Endothelial cell (in vitro differentiated cells): Measurements from ENCODE around the gene CYTL1. TPM values are rescaled to one million over a fixed set of nuclear protein-coding genes. Genes with fewer than 3 reads are reported as not detected.

Experiments used
- DNase-seq: peaks from one replicate; pipeline ENCODE4 v3.0.0; 2021; ENCODE audit warnings: low spot score
- H3K27ac Mint-ChIP-seq: one replicate; pipeline ENCODE4 v1.8.0; 2021; ENCODE audit warnings: mixed read lengths, inconsistent platforms; ENCODE audit not compliant: unreplicated experiment
- H3K27me3 Mint-ChIP-seq: one replicate; pipeline ENCODE4 v1.8.0; 2021; ENCODE audit warnings: mild to moderate bottlenecking, moderate library complexity, mixed read lengths, inconsistent platforms; ENCODE audit not compliant: unreplicated experiment
- H3K36me3 Mint-ChIP-seq: one replicate; pipeline ENCODE4 v1.8.0; 2021; ENCODE audit warnings: mild to moderate bottlenecking, low read depth, mixed read lengths, inconsistent platforms; ENCODE audit not compliant: unreplicated experiment
- H3K4me1 Mint-ChIP-seq: one replicate; pipeline ENCODE4 v1.8.0; 2021; ENCODE audit warnings: mild to moderate bottlenecking, mixed read lengths, inconsistent platforms; ENCODE audit not compliant: unreplicated experiment
- H3K4me3 Mint-ChIP-seq: one replicate; pipeline ENCODE4 v1.8.0; 2021; ENCODE audit warnings: mild to moderate bottlenecking, mixed read lengths, inconsistent platforms; ENCODE audit not compliant: unreplicated experiment
- H3K9me3 Mint-ChIP-seq: one replicate; pipeline ENCODE4 v1.8.0; 2021; ENCODE audit warnings: mixed read lengths, inconsistent platforms; ENCODE audit not compliant: unreplicated experiment
- CTCF ChIP-seq: fragments of 200-600 bp; sonication (generic); IDR thresholded peaks from one replicate; pipeline ENCODE4 v1.5.0; 2021; ENCODE audit warnings: antibody characterized with exemption; ENCODE audit not compliant: unreplicated experiment
- total RNA-seq: library from RNA; stranded (reverse); fragmentation: NEBNext Ultra II Directional; extraction: Animal tissue kit (Norgen Biotek cat#: 25700); gene quantifications from one replicate; pipeline ENCODE4 v1.2.1, GENCODE V29; 2021; ENCODE audit not compliant: unreplicated experiment

The CYTL1 gene
- total RNA-seq, 1 donor from 2014 or later = not detected

- no peak for TF ChIP-seq CTCF
- H3K4me3 Mint-ChIP-seq = no peak overlapping the region
- no peak overlapping the region for H3K27ac Mint-ChIP-seq
- peaks cover 4% of the 10 kb centered on the region for H3K36me3 Mint-ChIP-seq
- H3K4me1 Mint-ChIP-seq = no peaks in the 10 kb centered on the region
- H3K9me3 Mint-ChIP-seq = no peaks in the 10 kb centered on the region
- peaks cover 2% of the 10 kb centered on the region for H3K27me3 Mint-ChIP-seq
- no peak for DNase-seq
Measured at GRCh38 chr4:5024673-5025072, 5.4 kb upstream of the CYTL1 start.

GRCh38 chr4:5021546-5021945, 2.3 kb upstream of the CYTL1 start:
- no peak for TF ChIP-seq CTCF
- H3K36me3 Mint-ChIP-seq = peaks cover 4% of the 10 kb centered on the region
- H3K27me3 Mint-ChIP-seq = peaks cover 3% of the 10 kb centered on the region
- H3K4me3 Mint-ChIP-seq = no peak overlapping the region
- DNase-seq = no peak
- H3K27ac Mint-ChIP-seq = no peak overlapping the region
- H3K4me1 Mint-ChIP-seq = no peaks in the 10 kb centered on the region
- H3K9me3 Mint-ChIP-seq = no peaks in the 10 kb centered on the region

- Mint-ChIP-seq H3K36me3 (peaks cover 4% of the 10 kb centered on the region), H3K27me3 (peaks cover 4% of the 10 kb centered on the region), H3K4me3 (no peak overlapping the region), H3K27ac (no peak overlapping the region), H3K4me1 (no peaks in the 10 kb centered on the region), H3K9me3 (no peaks in the 10 kb centered on the region)
- no peak for TF ChIP-seq CTCF
- DNase-seq = no peak
Measured at GRCh38 chr4:5020341-5020740, 1.1 kb upstream of the CYTL1 start.

GRCh38 chr4:5019796-5020195, 538 bp upstream of the CYTL1 start:
- peaks cover 4% of the 10 kb centered on the region for H3K27me3 Mint-ChIP-seq
- H3K27ac Mint-ChIP-seq = no peak overlapping the region

GRCh38 chr4:5018603-5019002, 655 bp downstream of the CYTL1 start:
- Mint-ChIP-seq H3K9me3 (no peaks in the 10 kb centered on the region), H3K4me1 (no peaks in the 10 kb centered on the region), H3K36me3 (peaks cover 4% of the 10 kb centered on the region), H3K27ac (no peak overlapping the region), H3K27me3 (peaks cover 4% of the 10 kb centered on the region), H3K4me3 (no peak overlapping the region)
- TF ChIP-seq CTCF = no peak
- no peak for DNase-seq

More at GRCh38 chr4:5019796-5020195, 538 bp upstream of the CYTL1 start:
- H3K4me1 Mint-ChIP-seq = no peaks in the 10 kb centered on the region
- H3K36me3 Mint-ChIP-seq = peaks cover 4% of the 10 kb centered on the region
- no peak for DNase-seq
- no peak for TF ChIP-seq CTCF
- no peaks in the 10 kb centered on the region for H3K9me3 Mint-ChIP-seq
- no peak overlapping the region for H3K4me3 Mint-ChIP-seq
